ENCODE results near the gene STAB1.
A peak's percentile ranks its signal among the peaks of the same experiment; 100 is the strongest.

STAB1 gene

DNA sequence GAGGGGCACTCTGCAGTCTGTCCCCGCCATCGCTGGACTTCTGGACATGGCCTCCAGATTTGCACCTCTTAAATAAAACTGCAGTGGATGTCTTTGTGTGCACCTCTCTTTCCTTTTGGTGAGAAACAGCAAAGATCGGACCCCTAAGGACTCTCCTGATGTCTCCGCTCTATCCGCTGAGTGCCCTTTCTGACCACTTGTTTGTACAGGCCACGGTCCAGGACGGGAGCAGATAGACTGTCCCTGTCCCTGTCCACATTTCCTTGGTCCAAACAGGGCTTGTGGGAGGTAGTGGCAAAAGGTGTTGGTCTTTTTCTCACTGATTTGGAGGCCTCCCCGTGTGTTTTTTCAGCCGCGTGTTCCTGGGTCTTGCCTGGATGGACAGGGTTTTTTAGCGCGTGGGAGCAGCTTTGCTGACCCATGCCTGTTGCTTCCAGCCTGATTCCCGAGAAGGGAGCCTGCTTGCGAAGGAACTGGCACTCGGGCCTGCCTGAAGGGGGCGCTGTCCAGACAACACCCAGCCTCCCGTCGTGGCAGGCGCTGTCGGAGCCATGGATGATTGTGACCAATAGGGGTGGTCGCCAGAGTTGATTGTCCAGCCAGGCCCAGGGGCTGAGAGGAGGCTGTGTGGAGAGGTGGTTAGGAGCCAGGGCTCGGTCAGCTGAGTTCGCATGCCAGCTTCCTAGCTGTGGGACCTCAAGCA is 13.2 kb upstream of the STAB1 start:
- H3K4me3 ChIP-seq (ENCODE audit: low read depth, low read length) = no peak overlapping the region
- DNase-seq (ENCODE audit: low read depth) = no peak

DNA sequence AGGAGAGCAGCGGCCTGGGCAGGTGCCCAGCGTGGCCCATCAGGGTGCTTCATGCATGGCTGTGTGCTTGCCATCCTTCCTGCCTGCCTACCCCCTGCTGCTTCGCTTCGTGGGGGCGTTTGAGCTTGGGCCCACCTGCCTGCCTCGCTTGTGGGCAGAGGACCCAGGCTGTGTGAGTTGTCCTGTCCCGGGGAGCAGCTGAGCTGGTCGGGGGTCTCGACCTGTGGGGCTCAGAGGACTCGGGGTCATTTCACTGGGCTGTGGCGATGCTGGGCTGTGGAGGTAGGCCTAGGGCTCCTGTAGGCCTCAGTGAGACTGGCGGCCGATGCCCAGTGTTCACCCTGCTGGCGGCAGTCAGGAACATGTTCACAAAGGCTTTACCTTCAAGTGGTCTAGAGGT is 12.1 kb upstream of the STAB1 start:
- H3K4me3 ChIP-seq (ENCODE audit: low read depth, low read length) = no peak overlapping the region
- no peak for DNase-seq (ENCODE audit: low read depth)

DNA sequence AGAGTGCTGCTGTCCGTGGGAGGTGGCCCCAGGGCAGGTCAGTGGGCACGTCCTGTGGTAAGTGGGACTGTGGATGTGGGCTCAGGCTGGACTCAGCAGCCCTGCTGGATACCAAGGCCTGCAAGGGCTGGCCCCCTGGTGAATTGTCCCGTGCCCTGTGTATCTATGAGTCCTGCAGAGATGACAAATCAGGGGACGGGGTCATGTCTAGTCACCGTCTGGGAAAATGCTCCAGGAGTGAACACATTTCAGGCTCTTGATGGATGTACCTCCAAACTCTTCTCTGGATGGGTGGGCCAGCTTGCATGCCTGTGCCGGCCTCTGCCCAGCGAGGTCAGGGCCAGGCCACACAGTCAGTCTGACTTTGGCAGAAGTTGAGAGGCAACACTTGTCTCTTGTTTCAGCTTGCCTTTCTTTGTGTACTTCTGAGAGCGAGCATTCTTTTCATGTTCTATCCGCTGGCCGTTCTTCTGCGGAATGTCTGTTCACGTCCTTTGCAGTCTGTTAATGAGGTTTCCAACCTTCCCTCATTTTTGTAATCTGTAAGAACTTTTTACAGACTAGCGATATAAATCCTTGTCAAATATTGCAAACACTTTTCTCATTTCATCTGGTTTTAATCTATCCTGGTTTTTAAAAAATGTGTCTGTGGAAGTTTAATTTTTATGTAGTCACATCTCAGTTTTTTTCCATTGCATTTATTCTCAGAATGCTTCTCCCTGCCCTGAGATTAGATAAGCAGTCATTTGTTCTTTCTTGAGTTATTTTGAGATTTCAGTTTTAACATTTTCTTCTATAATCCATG is 11.4 kb upstream of the STAB1 start:
- no peak overlapping the region for H3K4me3 ChIP-seq (ENCODE audit: low read depth, low read length)
- no peak for DNase-seq (ENCODE audit: low read depth)

DNA sequence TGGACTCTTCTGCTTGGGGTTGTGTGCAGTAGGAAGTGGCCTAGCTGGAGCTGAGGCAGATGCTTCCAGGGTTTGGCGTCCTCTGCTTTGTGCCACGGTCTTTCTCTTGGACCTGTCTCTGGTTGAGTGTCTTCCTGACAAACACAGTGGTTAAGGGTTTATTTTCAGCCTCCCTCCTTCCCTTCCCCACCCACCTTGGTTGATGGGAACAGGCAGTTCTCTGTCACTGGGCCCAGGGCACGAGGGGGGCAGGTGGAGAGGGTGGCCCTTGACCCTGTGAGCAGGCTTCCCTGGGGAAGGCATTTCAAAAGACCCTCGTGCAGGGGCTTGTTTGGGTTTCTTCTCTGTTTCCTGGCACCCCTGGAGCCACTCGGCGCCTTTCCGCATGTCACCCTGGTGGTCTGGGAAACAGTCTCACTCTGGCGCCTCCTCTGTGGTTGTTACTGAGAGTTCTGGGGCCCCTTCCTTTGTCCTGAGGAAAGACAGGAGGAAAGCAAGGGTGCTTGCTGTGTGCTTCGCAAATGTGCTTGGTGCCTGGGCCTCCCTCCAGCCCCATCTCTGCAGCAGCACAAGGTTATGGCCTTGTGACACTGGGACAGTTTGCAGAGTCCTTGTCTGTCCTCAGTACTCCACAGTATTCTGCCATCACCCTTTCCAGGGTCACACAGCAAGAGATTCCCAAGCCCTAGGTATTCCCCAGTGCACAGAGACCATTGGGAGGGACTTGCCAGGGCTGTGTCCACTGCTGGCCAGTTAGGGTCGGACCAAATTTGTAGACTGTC is 10.3 kb upstream of the STAB1 start:
- DNase-seq (ENCODE audit: low read depth) = no peak
- H3K4me3 ChIP-seq (ENCODE audit: low read depth, low read length) = no peak overlapping the region

DNA sequence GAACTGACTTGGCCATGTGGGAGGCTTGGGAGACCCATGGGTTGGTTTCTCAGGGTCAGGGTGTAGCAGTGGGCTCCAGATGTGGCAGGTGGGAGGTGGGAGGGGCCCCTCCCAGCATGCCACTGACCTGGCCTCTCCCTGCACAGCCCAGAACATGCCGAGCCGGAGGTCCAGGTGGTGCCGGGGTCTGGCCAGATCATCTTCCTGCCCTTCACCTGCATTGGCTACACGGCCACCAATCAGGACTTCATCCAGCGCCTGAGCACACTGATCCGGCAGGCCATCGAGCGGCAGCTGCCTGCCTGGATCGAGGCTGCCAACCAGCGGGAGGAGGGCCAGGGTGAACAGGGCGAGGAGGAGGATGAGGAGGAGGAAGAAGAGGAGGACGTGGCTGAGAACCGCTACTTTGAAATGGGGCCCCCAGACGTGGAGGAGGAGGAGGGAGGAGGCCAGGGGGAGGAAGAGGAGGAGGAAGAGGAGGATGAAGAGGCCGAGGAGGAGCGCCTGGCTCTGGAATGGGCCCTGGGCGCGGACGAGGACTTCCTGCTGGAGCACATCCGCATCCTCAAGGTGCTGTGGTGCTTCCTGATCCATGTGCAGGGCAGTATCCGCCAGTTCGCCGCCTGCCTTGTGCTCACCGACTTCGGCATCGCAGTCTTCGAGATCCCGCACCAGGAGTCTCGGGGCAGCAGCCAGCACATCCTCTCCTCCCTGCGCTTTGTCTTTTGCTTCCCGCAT is 7.9 kb upstream of the STAB1 start:
- DNase-seq (ENCODE audit: low read depth) = no peak
- H3K4me3 ChIP-seq (ENCODE audit: low read depth, low read length) = no peak overlapping the region

DNA sequence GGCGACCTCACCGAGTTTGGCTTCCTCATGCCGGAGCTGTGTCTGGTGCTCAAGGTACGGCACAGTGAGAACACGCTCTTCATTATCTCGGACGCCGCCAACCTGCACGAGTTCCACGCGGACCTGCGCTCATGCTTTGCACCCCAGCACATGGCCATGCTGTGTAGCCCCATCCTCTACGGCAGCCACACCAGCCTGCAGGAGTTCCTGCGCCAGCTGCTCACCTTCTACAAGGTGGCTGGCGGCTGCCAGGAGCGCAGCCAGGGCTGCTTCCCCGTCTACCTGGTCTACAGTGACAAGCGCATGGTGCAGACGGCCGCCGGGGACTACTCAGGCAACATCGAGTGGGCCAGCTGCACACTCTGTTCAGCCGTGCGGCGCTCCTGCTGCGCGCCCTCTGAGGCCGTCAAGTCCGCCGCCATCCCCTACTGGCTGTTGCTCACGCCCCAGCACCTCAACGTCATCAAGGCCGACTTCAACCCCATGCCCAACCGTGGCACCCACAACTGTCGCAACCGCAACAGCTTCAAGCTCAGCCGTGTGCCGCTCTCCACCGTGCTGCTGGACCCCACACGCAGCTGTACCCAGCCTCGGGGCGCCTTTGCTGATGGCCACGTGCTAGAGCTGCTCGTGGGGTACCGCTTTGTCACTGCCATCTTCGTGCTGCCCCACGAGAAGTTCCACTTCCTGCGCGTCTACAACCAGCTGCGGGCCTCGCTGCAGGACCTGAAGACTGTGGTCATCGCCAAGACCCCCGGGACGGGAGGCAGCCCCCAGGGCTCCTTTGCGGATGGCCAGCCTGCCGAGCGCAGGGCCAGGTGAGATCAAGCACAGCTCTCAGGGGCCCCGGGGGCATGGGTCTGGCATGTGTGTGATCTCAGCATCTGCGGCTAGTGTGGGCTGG is 7.1 kb upstream of the STAB1 start:
- H3K4me3 ChIP-seq (ENCODE audit: low read depth, low read length) = no peak overlapping the region
- DNase-seq (ENCODE audit: low read depth) = no peak

DNA sequence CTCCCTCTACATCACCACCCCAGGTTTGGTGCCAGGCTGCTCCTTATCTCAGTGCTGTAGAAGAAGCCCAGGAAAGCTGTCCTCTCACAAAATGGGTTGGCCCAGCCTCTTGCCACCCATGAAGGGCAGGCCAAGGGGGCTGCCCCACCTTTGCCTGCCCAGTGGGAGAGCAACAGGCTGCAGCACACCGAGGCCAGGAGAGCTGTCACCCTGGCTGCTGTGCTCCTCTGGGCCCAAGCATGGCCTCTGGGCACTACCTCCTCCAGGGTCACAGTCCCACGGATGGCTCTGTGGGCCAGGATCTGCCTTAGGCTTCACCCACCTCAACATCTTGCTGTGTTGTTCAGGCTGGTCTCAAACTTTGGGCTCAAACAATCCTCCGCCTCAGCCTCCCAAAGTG is 6.4 kb upstream of the STAB1 start:
- no peak for DNase-seq (ENCODE audit: low read depth)
- no peak overlapping the region for H3K4me3 ChIP-seq (ENCODE audit: low read depth, low read length)

DNA sequence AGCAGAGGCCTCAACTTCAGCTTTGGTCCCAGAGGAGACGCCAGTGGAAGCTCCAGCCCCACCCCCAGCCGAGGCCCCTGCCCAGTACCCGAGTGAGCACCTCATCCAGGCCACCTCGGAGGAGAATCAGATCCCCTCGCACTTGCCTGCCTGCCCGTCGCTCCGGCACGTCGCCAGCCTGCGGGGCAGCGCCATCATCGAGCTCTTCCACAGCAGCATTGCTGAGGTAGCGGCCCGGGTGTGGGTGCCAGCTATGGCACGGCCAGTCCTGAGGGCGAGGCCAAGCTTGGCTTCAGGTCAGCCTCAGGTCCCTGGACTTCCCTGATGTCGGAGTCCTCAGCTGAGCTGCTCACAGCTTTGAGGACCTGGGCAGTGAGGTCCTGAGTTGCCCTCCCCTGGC is 5.7 kb upstream of the STAB1 start:
- no peak for DNase-seq (ENCODE audit: low read depth)
- H3K4me3 ChIP-seq (ENCODE audit: low read depth, low read length) = no peak overlapping the region

DNA sequence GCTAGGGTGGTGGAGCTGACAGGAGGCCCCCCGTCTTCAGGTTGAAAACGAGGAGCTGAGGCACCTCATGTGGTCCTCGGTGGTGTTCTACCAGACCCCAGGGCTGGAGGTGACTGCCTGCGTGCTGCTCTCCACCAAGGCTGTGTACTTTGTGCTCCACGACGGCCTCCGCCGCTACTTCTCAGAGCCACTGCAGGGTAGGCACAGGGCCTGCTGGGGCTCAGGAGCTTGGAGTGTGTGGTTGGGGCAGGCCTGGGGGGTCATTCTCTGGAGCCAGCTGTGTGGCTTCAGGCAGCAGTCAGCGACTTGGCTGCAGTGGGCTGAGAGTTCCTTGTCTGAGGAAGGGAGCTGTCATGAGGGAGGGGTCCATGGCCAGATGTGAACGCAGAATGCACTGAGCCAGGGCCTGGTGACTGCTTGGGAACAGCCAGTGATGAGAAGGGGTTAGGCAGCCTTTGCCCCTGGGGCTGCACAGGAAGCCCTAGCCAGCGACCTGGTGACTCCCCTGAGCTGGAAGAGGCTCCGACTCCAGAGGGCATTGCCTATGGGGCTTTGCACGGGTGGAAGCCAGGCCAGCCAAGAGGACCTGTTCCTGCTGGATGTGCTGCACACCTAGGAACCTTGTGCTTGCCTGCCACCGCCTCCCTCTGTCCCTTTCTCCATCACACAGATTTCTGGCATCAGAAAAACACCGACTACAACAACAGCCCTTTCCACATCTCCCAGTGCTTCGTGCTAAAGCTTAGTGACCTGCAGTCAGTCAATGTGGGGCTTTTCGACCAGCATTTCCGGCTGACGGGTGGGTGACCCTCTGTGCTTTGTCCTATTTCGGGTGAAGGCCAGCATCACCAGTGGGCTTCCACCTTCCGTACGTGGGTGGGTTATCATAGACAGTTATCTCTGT is 4.9 kb upstream of the STAB1 start:
- no peak overlapping the region for H3K4me3 ChIP-seq (ENCODE audit: low read depth, low read length)
- DNase-seq (ENCODE audit: low read depth) = no peak

DNA sequence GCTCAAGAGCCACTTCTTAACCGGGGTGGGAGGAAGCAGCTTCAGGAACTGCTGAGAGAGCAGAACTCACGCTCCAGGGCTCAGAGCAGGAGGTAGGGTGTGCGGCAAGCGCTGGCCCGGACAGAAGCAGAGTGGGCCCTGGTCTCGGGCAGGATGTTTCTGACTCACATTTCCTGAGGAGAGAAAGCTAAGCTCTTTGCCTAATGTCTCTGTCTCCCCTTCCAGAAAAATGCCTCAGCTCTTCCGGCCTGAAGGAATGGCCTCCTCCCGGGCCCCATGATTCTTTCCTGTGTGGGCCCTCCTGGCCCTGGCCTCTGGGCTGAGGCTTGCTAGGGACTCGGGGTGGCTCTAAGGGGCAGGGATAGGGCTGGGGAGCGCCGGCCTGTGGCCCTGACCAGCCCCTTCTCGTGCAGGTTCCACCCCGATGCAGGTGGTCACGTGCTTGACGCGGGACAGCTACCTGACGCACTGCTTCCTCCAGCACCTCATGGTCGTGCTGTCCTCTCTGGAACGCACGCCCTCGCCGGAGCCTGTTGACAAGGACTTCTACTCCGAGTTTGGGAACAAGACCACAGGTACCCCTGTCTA is 4.1 kb upstream of the STAB1 start:
- no peak for DNase-seq (ENCODE audit: low read depth)
- no peak overlapping the region for H3K4me3 ChIP-seq (ENCODE audit: low read depth, low read length)

DNA sequence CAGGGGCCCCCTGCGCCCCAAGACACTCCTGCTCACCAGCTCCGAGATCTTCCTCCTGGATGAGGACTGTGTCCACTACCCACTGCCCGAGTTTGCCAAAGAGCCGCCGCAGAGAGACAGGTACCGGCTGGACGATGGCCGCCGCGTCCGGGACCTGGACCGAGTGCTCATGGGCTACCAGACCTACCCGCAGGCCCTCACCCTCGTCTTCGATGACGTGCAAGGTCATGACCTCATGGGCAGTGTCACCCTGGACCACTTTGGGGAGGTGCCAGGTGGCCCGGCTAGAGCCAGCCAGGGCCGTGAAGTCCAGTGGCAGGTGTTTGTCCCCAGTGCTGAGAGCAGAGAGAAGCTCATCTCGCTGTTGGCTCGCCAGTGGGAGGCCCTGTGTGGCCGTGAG is 3.1 kb upstream of the STAB1 start:
- no peak overlapping the region for H3K4me3 ChIP-seq (ENCODE audit: low read depth, low read length)
- DNase-seq (ENCODE audit: low read depth) = no peak

DNA sequence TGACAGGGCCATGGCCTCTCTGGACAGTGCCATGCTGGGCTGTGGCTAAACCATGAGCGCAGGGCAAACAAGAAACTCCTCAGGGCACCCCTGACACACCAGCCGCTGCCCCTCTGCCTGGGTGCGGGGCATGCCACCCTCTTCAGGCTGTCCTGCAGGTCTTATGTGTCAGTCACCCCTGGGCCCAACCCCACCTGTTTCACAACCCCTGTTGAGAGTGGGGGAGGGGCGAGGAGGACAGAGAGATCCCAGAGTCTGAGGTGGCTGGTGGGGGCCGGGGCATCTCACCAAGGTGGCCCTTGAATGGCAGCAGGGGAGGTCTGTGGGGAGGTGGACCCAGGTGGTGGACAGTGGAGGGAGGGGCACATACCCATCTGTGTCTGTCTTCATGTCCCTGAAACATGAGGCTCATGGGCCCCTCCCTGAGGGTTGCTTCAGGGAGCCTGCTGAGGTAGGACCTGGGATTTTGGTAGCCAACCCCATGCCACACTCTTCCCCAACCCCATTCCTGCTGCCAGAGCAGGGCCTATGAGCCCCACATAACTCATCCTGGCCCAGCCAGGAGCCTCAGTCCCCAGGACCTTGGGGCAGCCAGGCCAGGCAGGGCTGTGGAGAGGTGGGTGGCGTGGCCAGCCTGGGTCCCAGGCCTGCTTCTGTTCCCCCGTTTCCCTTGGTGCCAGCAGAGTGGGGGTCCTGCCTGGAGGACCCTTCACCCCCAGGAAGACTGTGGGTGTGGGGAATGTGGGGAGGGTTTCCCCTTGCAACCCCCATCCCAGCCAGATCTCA is 1.7 kb upstream of the STAB1 start:
- H3K4me3 ChIP-seq (ENCODE audit: low read depth, low read length) = no peak overlapping the region
- no peak for DNase-seq (ENCODE audit: low read depth)

DNA sequence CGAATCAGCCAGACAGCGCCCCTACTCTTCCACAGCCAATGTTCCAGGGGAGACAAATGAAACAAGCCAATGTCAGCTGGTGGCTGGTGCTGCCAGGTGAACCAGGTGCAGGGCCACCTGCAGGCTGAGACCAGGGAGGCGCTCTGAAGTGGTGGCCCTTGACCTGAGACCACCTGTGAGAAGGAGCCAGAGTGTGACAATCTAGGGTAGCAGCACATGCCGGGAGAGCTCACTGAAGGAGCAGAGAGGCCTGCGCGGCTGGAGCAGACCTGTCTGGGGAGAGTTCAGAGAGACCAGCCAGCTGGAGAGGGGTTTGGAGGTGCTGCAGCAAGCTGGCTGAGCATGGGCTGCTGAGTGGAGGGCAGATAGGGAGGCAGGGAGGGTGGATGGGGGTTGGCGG is 693 bp upstream of the STAB1 start:
- DNase-seq (ENCODE audit: low read depth) = no peak
- no peak overlapping the region for H3K4me3 ChIP-seq (ENCODE audit: low read depth, low read length)

DNA sequence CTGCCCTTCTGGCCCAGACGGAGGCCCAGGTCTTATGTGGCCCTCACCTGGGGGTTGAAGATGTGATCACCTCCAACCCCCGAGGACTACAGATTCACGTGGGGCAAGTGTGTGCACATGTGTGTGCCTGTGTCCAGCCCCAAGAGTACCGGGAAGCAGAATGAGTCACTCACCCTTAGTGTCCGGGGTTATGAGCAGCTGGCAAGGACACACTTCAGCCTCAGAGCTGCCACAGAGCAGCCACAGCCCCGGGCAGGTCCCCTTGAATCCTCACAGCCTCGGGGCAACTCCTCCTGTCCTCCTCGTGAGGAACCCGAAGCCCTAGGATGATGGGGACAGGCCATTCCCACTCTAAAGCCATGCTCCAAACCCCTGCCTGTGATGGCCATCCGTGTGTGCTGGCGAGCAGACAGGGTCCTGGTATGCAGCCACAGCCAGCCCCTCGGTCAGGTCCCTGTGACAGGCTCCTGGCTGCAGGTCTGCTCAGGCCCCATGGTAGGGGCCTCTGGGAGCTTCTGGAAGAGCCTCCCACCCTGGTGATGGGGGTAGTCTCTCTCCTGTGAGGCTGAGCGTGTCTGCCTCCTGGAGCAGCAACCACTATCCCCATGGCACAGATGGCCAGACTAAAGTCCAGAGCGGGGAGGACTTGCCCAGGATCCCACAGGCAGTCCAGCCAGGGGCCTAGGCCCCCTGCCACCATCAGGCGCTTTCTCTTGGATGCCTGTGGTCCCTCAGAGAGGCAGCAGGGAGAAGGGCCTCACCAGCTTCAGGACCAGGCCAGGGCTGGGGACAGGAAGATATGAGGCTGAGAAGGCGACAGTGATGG is 852 bp downstream of the STAB1 start:
- no peak overlapping the region for H3K4me3 ChIP-seq (ENCODE audit: low read depth, low read length)
- no peak for DNase-seq (ENCODE audit: low read depth)

DNA sequence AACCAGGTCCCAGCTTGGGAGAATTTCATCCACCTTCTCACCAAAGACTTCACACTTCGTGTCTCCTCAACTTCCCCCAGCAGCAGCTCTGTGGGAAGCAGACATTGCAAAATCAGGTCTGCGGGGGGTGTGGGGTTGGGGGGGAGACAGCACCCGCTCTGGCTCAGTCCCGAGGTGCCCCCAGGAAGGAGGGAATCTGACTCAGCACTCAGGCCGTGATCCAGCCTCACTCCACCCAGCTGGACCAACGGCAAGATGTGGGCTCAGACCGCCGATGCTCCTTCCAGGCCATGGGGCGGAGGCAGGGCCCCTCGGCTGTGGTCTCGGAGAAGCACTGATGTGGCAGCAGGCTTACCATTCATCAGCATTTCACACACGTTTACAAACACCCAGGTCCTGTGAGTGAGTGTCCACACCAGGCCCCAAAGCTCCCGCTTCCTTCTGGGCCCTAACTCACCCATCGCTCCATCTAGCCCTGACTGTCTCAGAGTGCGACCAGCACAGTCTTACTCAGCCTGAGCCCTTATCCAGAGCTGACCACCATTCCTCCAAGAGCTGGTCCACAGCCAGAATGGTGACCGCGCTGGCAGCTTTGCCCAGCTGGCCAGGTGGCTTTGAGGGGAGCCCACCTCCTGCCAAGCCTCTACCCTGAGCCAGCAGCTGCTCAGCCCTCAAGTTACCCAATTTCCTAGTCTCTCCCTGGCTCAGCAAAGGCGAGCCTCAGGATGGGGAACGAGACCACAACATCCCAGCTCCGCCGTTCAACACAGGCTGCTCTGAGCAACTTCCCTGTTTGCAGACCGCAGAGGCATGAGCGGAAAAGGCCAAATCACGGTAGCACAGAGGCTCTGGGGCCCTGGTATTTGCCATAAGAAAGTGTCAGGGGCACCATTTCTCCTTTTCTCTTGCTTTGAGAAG is 3.3 kb downstream of the STAB1 start:
- H3K4me3 ChIP-seq (ENCODE audit: low read depth, low read length) = no peak overlapping the region
- peak; percentile 61 for DNase-seq (ENCODE audit: low read depth)

All from skeletal muscle cell (primary cell).